Activated CD4-positive, CD25-positive, alpha-beta regulatory T cell treated with anti-CD3 and anti-CD28 coated beads, Interleukin-2, amount 50 U/mL, for 72 hours (primary cell): ENCODE data around the gene KCNMB2.

Source experiments
- DNase-seq: peaks from one replicate; pipeline ENCODE4 v3.0.0; 2021

KCNMB2 gene

GRCh38 chr3:178663201-178663934, 127.1 kb downstream of the KCNMB2 start:
- no peak for DNase-seq

GRCh38 chr3:178665747-178666146, 129.5 kb downstream of the KCNMB2 start:
- no peak for DNase-seq

- DNase-seq: no peak
These were observed 132.9 kb downstream of the KCNMB2 start for GRCh38 chr3:178669022-178669601.

GRCh38 chr3:178669758-178670157, 133.5 kb downstream of the KCNMB2 start:
- DNase-seq: no peak

- no peak for DNase-seq
These were observed 135.1 kb downstream of the KCNMB2 start for GRCh38 chr3:178671377-178671776.

- no peak for DNase-seq
These were observed 135.6 kb downstream of the KCNMB2 start for GRCh38 chr3:178671791-178672190.

GRCh38 chr3:178672275-178672674, 136.0 kb downstream of the KCNMB2 start:
- DNase-seq: no peak

- DNase-seq: no peak
These were observed 137.3 kb downstream of the KCNMB2 start for GRCh38 chr3:178673529-178673928.

- no peak for DNase-seq
These were observed 139.8 kb downstream of the KCNMB2 start for GRCh38 chr3:178676077-178676476.

GRCh38 chr3:178676942-178677790, 140.9 kb downstream of the KCNMB2 start:
- no peak for DNase-seq

GRCh38 chr3:178677961-178678360, 141.7 kb downstream of the KCNMB2 start:
- DNase-seq: no peak

- no peak for DNase-seq
These were observed 143.8 kb downstream of the KCNMB2 start for GRCh38 chr3:178680037-178680436.

- no peak for DNase-seq
These were observed 144.3 kb downstream of the KCNMB2 start for GRCh38 chr3:178680489-178680888.

- no peak for DNase-seq
These were observed 148.8 kb downstream of the KCNMB2 start for GRCh38 chr3:178684881-178685590.

- DNase-seq: no peak
These were observed 149.3 kb downstream of the KCNMB2 start for GRCh38 chr3:178685591-178685906.

- no peak for DNase-seq
These were observed 150.6 kb downstream of the KCNMB2 start for GRCh38 chr3:178686826-178687225.

GRCh38 chr3:178690571-178690970, 154.3 kb downstream of the KCNMB2 start:
- no peak for DNase-seq

GRCh38 chr3:178699364-178699763, 163.1 kb downstream of the KCNMB2 start:
- DNase-seq: no peak

- DNase-seq: no peak
These were observed 163.6 kb downstream of the KCNMB2 start for GRCh38 chr3:178699810-178700209.

GRCh38 chr3:178703268-178703975, 167.2 kb downstream of the KCNMB2 start:
- no peak for DNase-seq

GRCh38 chr3:178705925-178706324, 169.7 kb downstream of the KCNMB2 start:
- no peak for DNase-seq

GRCh38 chr3:178706411-178706810, 170.2 kb downstream of the KCNMB2 start:
- no peak for DNase-seq
